Left ventricle myocardium inferior (tissue), 1 donor: ENCODE results near the gene PREB. TPM values are rescaled to one million over a fixed set of nuclear protein-coding genes. Genes with fewer than 3 reads are reported as not detected.

Experiments
- DNase-seq: peaks from one replicate; pipeline ENCODE4 v3.0.0-alpha.2; 2020
- H3K27ac ChIP-seq: fragments of 200-600 bp; replicated peaks from 2 replicates; pipeline ENCODE4 v1.8.0; 2021
- H3K27me3 ChIP-seq: fragments of 200-600 bp; 2 replicates; pipeline ENCODE4 v1.8.0; 2021; ENCODE audit warnings: low read depth
- H3K36me3 ChIP-seq: fragments of 200-600 bp; 2 replicates; pipeline ENCODE4 v1.8.0; 2021
- H3K4me1 ChIP-seq: fragments of 200-600 bp; 2 replicates; pipeline ENCODE4 v1.8.0; 2021
- H3K4me3 ChIP-seq: fragments of 200-600 bp; 2 replicates; pipeline ENCODE4 v1.8.0; 2021; ENCODE audit warnings: mild to moderate bottlenecking, moderate library complexity
- H3K9me3 ChIP-seq: fragments of 200-600 bp; replicated peaks from 2 replicates; pipeline ENCODE4 v1.8.0; 2021
- intact Hi-C: fragments of 100-400 bp; cut with micrococcal nuclease; formaldehyde crosslinking; loops from one replicate; pipeline ENCODE4 v1.11.0; 2022
- total RNA-seq: library from RNA; stranded (reverse); fragmentation: NEBNext Ultra II Directional; extraction: Animal tissue kit (Norgen Biotek cat#: 25700); gene quantifications from one replicate; pipeline ENCODE4 v1.2.1, GENCODE V29; 2021
- TF ChIP-seq, protein P1 (sequence below): fragments of 200-600 bp; IDR thresholded peaks from 2 replicates; pipeline ENCODE4 v1.8.0; 2021; ENCODE audit warnings: antibody characterized with exemption, mild to moderate bottlenecking, borderline replicate concordance
- donor health status: DM: no; HTN: yes; CAD: no; lungs with severe emphysema.

Gene PREB
- total RNA-seq, 1 donor from 2014 or later, result 54.6 TPM

DNA sequence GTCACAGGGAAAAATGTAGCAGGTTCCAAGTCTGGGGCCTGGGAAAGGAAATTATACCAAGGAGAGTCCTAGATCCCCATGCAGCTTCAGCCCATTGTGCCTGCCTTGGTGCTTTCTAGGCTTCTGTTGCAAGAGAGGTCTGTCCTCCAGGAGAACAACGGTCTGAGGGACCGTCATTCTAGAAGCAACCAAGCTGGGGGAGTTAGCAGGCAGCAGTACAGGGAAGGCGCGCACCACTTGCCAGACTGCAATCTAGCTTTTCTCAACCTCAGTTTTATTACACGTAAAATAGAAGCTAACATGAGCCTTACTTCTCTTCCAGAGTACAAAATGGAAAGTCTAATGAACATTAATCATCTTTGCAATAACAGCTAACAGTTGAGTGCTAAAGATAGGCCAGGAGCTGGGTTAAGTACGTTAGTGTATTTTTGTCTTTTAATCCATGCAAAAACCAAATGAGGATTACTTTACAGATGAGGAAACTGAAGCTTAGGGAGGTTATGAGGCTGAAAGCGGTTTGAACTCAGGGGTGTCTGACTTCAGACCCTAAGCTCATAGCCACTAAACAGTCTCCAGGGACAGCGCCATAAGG lies 16.3 kb upstream of the PREB start:
- no peak for DNase-seq
- no peaks in the 10 kb centered on the region for H3K4me1 ChIP-seq
- no peak overlapping the region for H3K4me3 ChIP-seq
- H3K36me3 ChIP-seq, result no peaks in the 10 kb centered on the region
- no peak overlapping the region for H3K27ac ChIP-seq
- TF ChIP-seq, protein P1, sequence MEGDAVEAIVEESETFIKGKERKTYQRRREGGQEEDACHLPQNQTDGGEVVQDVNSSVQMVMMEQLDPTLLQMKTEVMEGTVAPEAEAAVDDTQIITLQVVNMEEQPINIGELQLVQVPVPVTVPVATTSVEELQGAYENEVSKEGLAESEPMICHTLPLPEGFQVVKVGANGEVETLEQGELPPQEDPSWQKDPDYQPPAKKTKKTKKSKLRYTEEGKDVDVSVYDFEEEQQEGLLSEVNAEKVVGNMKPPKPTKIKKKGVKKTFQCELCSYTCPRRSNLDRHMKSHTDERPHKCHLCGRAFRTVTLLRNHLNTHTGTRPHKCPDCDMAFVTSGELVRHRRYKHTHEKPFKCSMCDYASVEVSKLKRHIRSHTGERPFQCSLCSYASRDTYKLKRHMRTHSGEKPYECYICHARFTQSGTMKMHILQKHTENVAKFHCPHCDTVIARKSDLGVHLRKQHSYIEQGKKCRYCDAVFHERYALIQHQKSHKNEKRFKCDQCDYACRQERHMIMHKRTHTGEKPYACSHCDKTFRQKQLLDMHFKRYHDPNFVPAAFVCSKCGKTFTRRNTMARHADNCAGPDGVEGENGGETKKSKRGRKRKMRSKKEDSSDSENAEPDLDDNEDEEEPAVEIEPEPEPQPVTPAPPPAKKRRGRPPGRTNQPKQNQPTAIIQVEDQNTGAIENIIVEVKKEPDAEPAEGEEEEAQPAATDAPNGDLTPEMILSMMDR, result no peak
- intact Hi-C loops, result no loop called here
- H3K27me3 ChIP-seq, result peaks cover 26% of the 10 kb centered on the region
- no peaks in the 10 kb centered on the region for H3K9me3 ChIP-seq

DNA sequence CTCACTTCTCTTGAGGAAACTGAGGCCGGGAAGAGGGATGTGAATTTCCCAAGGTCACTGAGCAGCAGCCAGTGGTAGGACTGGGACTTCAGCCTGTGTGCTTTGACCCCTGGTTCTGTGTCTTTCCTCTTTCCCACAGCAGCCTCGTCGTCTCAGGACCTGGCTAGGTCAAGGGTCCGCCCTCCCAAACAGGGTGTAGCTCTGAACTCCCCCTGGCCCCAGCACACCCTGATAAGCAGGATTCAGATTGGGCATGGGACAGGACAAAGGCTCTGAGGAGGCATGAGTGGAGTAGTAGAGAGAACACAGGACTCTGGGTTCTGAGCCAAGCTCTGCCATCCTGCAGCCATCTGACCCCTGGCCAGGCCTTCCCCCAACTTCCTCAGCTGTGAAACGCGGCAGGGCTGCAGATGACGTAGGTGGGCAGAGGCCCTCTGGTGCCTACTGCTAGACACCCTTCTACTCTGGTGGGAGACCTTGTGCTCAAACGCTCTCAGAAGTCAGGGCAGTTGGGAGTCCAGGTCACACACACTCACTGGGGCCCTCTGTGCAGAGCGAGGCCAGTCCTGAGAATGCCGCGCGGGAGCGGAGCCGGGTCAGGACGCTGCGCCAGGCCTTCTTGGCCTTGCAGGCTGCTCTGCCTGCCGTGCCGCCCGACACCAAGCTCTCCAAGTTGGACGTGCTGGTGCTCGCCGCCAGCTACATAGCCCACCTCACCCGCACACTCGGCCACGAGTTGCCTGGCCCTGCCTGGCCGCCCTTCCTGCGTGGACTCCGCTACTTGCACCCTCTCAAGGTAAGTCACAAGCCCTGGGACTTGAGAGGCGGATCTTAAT lies 15.4 kb upstream of the PREB start:
- Histone ChIP-seq H3K4me3 (no peak overlapping the region), H3K4me1 (no peaks in the 10 kb centered on the region), H3K36me3 (no peaks in the 10 kb centered on the region), H3K27ac (no peak overlapping the region), H3K27me3 (peaks cover 26% of the 10 kb centered on the region), H3K9me3 (no peaks in the 10 kb centered on the region)
- TF ChIP-seq, protein P1, result no peak
- intact Hi-C loops, result no loop called here
- DNase-seq, result no peak

GRCh38 chr2:27148801-27149439 lies 14.5 kb upstream of the PREB start, which contains the start of gene TCF23:
TSS of gene TCF23 (plus strand) at chr2:27149004. CDS start at chr2:27149134, 130 bp downstream.
- peaks cover 26% of the 10 kb centered on the region for H3K27me3 ChIP-seq
- H3K27ac ChIP-seq, result no peak within 1 kb of the TSS
- TF ChIP-seq, protein P1, result no peak
- intact Hi-C loops, result no loop called here
- no peak within 1 kb of the TSS for H3K4me3 ChIP-seq
- H3K9me3 ChIP-seq, result no peaks in the 10 kb centered on the region
- DNase-seq, result no peak
- no peaks in the 10 kb centered on the region for H3K4me1 ChIP-seq
- no peaks in the 10 kb centered on the region for H3K36me3 ChIP-seq

- Histone ChIP-seq H3K27me3 (peaks cover 26% of the 10 kb centered on the region), H3K27ac (no peak overlapping the region), H3K9me3 (no peaks in the 10 kb centered on the region), H3K36me3 (no peaks in the 10 kb centered on the region), H3K4me1 (no peaks in the 10 kb centered on the region), H3K4me3 (no peak overlapping the region)
- intact Hi-C loops, result no loop called here
- TF ChIP-seq, protein P1, result no peak
- DNase-seq, result no peak
Observed at GRCh38 chr2:27147935-27148334, 13.5 kb upstream of the PREB start.

DNA sequence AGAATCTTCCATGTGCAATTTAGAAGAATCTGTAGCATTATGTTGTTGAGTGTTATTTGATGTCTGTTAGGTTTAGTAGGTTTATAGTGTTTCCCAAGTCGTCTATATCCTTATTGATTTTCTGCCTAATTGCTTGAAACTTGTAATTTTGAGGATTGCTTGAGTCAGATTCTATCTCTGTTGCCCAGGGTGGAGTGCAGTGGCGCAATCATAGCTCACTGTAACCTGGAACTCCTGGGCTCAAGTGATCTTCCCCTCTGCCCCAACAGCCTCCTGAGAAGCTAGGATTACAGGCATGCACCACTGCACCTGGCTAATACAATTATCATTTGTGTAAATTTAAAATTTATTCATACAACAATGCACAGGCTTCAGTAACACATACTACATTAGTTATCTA lies 11.2 kb upstream of the PREB start:
- H3K27me3 ChIP-seq, result peaks cover 24% of the 10 kb centered on the region
- intact Hi-C loops, result no loop called here
- no peaks in the 10 kb centered on the region for H3K4me1 ChIP-seq
- H3K4me3 ChIP-seq, result no peak overlapping the region
- H3K9me3 ChIP-seq, result no peaks in the 10 kb centered on the region
- no peak overlapping the region for H3K27ac ChIP-seq
- no peak for DNase-seq
- TF ChIP-seq, protein P1, result no peak
- no peaks in the 10 kb centered on the region for H3K36me3 ChIP-seq
